Measurements from ENCODE around the gene SEMA6A. TPM values are rescaled to one million over a fixed set of nuclear protein-coding genes. Genes with fewer than 3 reads are reported as not detected.

The SEMA6A gene
- total and polyA plus RNA-seq, 10 of the 15 experiments (the other 5 are each of a cell fraction or from before 2014, with no cell fraction given) = 0.16 to 10.2 (median 1.1) TPM

GRCh38 chr5:116567106-116567505 lies 7.5 kb downstream of the SEMA6A start:
- Histone ChIP-seq H2AFZ (ENCODE audit: control insufficient read depth, low read depth, low read length) (no peak overlapping the region), H4K20me1 (ENCODE audit: control insufficient read depth, insufficient read depth) (no peaks in the 10 kb centered on the region), H3K9me3 (replicated peaks; ENCODE audit: control insufficient read depth, insufficient read depth, low read length) (no peaks in the 10 kb centered on the region), H3K36me3 (ENCODE audit: control insufficient read depth in 2 of 2, insufficient read depth in 2 of 2, low read length in 1 of 2) (no peaks in the 10 kb centered on the region), H3K4me3 (no peak overlapping the region), H3K79me2 (ENCODE audit: control insufficient read depth, insufficient read depth, low read length) (no peaks in the 10 kb centered on the region; the same call in 1 of the 2 replicates), H3K9ac (ENCODE audit: control insufficient read depth, insufficient read depth, low read length) (no peak overlapping the region), H3K4me2 (ENCODE audit: control insufficient read depth, insufficient read depth) (no peak overlapping the region), H3K4me1 (ENCODE audit: control insufficient read depth, insufficient read depth, low read length) (no peaks in the 10 kb centered on the region), H3K27ac (ENCODE audit: control insufficient read depth, insufficient read depth) (no peak overlapping the region), H3K27me3 (replicated peaks in 1 of 2; ENCODE audit: control insufficient read depth in 2 of 2, insufficient read depth in 2 of 2, low read length in 1 of 2) (no peaks in the 10 kb centered on the region)
- ATAC-seq = no peak
- POLR2A ChIA-PET = no interaction called here
- DNase-seq (ENCODE audit: low read depth, low spot score) = no peak
- CTCF ChIA-PET = interaction anchor here (0.6 to 2.8 kb wide), 3 partner anchors 8 to 196 kb away, joined by 3 to 14 read pairs (median 10); partner anchors contain the start of gene SEMA6A
- intact Hi-C loops (cut with micrococcal nuclease; ENCODE audit: unreplicated experiment) (no loop called here), in situ Hi-C loops (cut with MboI) (loop anchor here (25.0 kb wide), 1 partner anchor 430 kb away; no protein-coding TSS in a partner anchor)
- SMC1A ChIA-PET (ENCODE audit: uncharacterized antibody, unreplicated experiment) = interaction anchor here (0.8 to 4.3 kb wide), 6 partner anchors 10 to 462 kb away, joined by 3 to 31 read pairs (median 6); partner anchors contain the start of gene SEMA6A
- TF ChIP-seq BHLHE40 (IDR thresholded peaks at IDR 0.05; ENCODE audit: borderline replicate concordance in 1 of 2, low read depth in 2 of 2, low read length in 1 of 2) = no peak
- no peak for TF ChIP-seq GABPA (IDR thresholded peaks at IDR 0.05; ENCODE audit: low read depth)
- no peak for TF ChIP-seq ZNF217 (IDR thresholded peaks at IDR 0.05)
- TF ChIP-seq TARDBP (IDR thresholded peaks at IDR 0.05; ENCODE audit: borderline replicate concordance) = no peak
- no peak for TF ChIP-seq MTA3 (IDR thresholded peaks at IDR 0.05; ENCODE audit: borderline replicate concordance, low read length)
- TF ChIP-seq ZNF622 (IDR thresholded peaks at IDR 0.05) = no peak
- no peak for TF ChIP-seq USF1 (IDR thresholded peaks at IDR 0.05; ENCODE audit: borderline replicate concordance, extremely low read length, insufficient read depth, low read depth, low read length)
- TF ChIP-seq FOXM1 (IDR thresholded peaks at IDR 0.05; ENCODE audit: low read depth, low read length) = no peak
- no peak for TF ChIP-seq HDGF (IDR thresholded peaks at IDR 0.05)
- TF ChIP-seq PBX3 (IDR thresholded peaks at IDR 0.05; ENCODE audit: insufficient replicate concordance, low read depth, low read length) = no peak
- TF ChIP-seq YBX1 (IDR thresholded peaks at IDR 0.05) = no peak
- TF ChIP-seq MTA2 (IDR thresholded peaks at IDR 0.05; ENCODE audit: low read depth) = no peak
- no peak for TF ChIP-seq DPF2 (IDR thresholded peaks at IDR 0.05)
- TF ChIP-seq POLR2AphosphoS2 (IDR thresholded peaks at IDR 0.05; ENCODE audit: low read depth, low read length) = no peak
- no peak for TF ChIP-seq SUZ12 (IDR thresholded peaks at IDR 0.05; ENCODE audit: unreplicated experiment)
- no peak for TF ChIP-seq HCFC1 (IDR thresholded peaks at IDR 0.05; ENCODE audit: low read length)
- no peak for TF ChIP-seq BCL3 (IDR thresholded peaks at IDR 0.05; ENCODE audit: borderline replicate concordance, insufficient read depth, low read depth, low read length, poor library complexity, severe bottlenecking)
- no peak for TF ChIP-seq CEBPB (IDR thresholded peaks at IDR 0.05; ENCODE audit: borderline replicate concordance in 1 of 2, low read depth in 2 of 2, low read length in 2 of 2)
- TF ChIP-seq RELB (IDR thresholded peaks at IDR 0.05; ENCODE audit: low read depth) = no peak
- RAD21 ChIA-PET (ENCODE audit: unreplicated experiment) = interaction anchor here (1.0 to 3.9 kb wide), 6 partner anchors 9 to 209 kb away, joined by 3 to 27 read pairs (median 4); partner anchors contain the start of gene SEMA6A
- WGBS (ENCODE audit: insufficient coverage, insufficient replicate concordance, low lambda C conversion rate, missing lambda C conversion rate) = 49% methylated on average over 2 of the region's 2 CpGs
- no TSS peak for BruUV-seq (replicated peaks)
- no peak for FAIRE-seq
